GM12872 (cell line): ENCODE results near the gene RAPGEF1.

Source experiments
- TF ChIP-seq, protein P1 (sequence below): IDR thresholded peaks from 3 replicates; pipeline ENCODE4 v1.5.1; 2011; ENCODE audit warnings: low read depth, mild to moderate bottlenecking, low read length, moderate library complexity; ENCODE audit not compliant: insufficient read depth

The RAPGEF1 gene

DNA sequence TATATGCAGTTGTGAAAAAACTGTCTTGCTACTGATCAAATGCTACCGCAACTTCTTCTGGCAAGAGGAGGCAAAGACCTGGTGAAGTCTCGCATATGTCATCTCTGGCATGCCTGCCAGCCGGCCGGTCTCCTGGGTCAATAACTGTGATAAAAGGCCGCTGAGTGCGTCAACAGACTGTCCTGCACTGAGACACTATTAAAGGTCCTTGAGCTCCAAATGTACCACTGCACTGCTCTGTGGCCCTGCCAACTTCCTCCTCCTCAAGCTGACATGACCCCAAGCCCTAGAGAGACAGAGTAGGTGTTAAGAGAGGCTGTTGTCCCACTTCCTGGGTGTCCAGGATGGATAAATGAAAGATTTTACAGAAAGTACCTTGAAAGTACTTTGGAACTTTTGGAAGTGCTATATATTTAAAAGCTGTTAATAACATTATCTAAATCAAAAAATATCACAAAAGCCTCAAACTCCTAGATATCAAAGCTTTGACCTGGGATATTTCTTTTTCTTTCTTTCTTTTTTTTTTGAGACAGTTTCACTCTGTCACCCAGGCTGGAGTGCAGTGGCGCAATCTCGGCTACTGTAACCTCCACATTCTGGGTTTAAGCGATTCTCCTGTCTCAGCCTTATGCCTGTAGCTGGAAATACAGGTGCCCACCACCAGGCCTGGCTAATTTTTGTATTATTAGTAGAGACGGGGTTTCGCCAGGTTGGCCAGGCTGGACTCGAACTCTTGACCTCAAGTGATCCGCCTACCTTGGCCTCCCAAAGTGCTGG is 31.5 kb downstream of the RAPGEF1 start:
- TF ChIP-seq, protein P1, sequence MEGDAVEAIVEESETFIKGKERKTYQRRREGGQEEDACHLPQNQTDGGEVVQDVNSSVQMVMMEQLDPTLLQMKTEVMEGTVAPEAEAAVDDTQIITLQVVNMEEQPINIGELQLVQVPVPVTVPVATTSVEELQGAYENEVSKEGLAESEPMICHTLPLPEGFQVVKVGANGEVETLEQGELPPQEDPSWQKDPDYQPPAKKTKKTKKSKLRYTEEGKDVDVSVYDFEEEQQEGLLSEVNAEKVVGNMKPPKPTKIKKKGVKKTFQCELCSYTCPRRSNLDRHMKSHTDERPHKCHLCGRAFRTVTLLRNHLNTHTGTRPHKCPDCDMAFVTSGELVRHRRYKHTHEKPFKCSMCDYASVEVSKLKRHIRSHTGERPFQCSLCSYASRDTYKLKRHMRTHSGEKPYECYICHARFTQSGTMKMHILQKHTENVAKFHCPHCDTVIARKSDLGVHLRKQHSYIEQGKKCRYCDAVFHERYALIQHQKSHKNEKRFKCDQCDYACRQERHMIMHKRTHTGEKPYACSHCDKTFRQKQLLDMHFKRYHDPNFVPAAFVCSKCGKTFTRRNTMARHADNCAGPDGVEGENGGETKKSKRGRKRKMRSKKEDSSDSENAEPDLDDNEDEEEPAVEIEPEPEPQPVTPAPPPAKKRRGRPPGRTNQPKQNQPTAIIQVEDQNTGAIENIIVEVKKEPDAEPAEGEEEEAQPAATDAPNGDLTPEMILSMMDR: no peak

DNA sequence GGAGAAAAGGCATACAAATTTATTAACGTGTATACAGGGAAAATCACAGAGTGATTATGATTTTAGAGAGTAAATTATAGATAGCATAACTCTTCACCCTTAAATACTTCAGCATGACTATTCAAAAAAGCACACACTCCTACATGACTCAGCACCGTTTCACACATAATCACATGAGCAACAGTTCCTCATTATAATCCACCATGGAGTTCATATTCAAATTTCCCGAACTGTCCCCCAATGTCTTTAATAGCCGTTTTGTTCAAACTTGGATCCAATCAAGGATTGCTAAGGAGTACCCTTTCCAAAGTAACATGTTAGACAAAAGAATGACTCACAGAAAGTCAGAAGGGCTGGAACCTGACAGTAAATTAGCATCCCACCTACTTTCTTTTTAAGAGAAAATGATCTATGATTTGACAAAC is 32.1 kb downstream of the RAPGEF1 start:
- TF ChIP-seq, protein P1: no peak

DNA sequence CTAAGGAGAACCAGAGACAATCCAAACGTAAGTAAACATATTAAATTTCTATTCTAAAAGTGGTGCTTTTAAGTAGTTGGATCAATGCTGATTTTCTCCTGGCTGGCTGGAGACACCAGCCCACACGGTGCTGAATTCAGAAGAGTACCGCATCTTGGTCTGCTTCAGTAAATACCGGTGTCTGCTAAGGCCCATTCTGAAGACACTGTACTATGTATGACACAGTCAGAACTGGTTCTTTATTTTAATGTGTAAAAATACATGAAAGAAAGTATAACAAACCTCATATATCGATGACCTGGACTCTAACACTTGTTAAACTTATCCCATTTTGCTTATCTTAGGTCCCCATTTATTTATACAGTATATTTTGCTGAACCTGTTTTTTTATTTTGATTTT is 32.8 kb downstream of the RAPGEF1 start:
- TF ChIP-seq, protein P1: no peak

DNA sequence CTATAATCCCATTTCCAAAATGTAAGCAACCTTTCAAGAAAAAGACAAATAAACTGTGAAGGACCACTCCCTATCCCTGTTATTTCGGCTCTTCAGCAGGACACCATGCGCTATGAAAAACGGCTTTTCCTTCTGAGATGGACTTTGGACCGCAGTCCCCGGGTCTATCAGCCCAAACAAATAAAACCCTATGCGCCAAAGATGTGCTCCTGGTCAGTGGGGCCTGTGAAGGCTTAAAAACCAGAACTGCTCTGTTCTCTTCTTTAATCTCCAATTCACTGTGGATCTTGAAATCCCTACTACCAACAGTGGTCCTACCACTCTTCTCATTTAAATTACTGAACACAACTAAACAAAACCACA is 33.3 kb downstream of the RAPGEF1 start:
- TF ChIP-seq, protein P1: no peak

DNA sequence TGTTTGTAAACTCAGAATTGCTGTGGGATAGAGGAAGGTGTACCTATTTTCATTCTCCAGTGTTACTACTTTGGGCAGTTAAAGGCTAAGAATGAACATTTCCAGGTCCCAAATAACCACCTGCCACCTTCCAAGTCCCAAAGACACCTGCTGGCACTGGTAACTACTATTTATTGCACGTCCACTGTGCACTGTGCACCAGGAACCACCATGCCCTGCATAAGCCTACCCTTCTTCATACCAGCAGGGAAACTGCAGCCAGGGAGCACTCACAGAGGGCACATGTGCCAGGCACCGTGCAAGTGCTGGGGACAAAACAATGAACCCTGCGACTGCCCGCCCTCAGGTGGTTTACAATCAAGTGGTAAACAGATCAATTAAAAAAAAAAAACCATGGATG is 34.9 kb downstream of the RAPGEF1 start:
- TF ChIP-seq, protein P1: no peak

DNA sequence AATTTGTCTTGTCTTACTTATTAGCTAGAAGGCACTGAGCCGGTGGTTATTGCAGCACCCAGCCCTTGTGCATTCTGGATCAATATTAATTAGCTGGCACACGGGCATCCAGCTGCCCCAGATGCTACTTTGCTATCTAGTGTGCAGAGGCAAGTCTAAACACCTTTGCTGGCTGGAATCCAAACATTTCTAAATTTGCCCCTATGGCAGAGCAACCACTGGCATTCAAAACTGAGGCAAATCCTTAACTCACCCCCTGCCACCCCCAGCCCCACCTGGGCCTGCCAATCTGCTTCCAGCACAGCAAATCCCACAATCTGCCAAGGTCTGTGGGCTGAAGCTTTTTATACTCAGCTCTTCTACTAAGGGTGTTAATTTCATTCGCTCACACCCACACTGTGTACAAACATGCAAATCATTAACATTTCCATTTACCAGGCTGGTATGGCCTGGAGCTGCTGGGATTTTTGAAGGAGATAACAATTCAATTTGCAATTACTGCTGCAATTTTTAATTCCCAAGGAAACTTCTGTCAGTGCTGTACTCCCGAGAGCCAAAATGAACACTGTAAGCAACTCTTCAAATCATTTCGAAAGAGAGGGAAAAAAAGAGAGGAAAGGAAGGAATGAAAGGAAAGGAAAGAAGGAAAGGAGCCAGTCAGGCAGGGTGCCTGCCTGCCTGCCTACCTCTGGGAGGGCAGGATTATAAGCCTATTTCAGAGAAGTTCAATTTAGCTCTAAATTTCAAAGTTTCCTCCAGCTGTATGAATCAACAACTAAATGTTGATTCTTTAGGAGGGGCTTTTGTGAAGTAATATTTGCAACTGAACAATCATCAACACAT is 35.5 kb downstream of the RAPGEF1 start:
- TF ChIP-seq, protein P1: no peak

DNA sequence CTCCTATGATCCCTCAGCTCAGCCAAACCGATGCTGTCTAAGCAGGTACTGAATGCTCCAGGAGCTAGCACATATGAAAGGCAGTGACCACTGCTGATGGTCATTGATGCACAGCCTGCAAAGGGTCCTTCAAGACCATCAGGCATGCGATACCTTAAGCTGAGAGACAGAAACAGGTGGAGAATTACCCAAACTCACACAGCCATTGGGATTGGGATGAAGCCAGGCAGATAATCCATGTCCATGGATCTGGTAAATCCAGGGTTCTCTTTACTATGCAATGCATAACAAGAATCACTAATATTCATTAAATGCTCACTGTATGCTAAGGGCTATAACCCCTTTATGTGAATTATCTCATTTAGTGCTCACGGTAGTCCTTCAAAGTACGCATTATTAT is 36.2 kb downstream of the RAPGEF1 start:
- TF ChIP-seq, protein P1: no peak
